Measurements from ENCODE around the gene GFM1. TPM values are rescaled to one million over a fixed set of nuclear protein-coding genes. Genes with fewer than 3 reads are reported as not detected.

Gene GFM1
- total and polyA plus RNA-seq, 9 donors, result 13.5 to 40.0 (median 29.7) TPM

DNA sequence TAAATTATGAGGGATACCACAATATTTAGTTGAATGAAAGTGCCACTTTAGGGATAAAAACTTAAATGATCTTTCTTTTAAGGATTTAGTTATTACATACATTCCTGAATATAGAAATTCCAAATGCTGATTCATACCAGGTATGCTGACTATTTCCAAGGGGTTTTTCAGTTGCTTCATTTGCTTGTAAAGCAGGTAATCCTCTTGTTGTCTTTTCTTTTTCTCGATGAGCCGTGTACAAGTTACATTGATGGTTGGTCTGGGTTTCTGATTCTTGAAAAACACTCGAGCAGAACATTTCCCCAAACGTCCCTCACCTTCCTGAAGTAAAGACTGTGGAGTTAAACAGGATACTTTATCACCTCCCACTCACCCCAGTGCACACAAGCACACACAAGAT is 66.3 kb downstream of the GFM1 start:
- Histone ChIP-seq H3K9me3 (no peaks in the 10 kb centered on the region), H3K4me3 (no peak overlapping the region), H3K4me1 (ENCODE audit: insufficient read depth) (peaks cover 3% of the 10 kb centered on the region), H3K36me3 (no peaks in the 10 kb centered on the region), H3K27ac (no peak overlapping the region), H3K27me3 (no peaks in the 10 kb centered on the region)
- no peak for DNase-seq
- 88 to 91% (median 90%) methylated on average over 4 of the region's 4 CpGs for WGBS, 3 donors
- intact Hi-C loops (cut with DNase I), result no loop called here
- TF ChIP-seq POLR2A (IDR thresholded peaks at IDR 0.05) (no peak), CTCF (IDR thresholded peaks at IDR 0.05) (no peak), EP300 (IDR thresholded peaks at IDR 0.05) (no peak)

GRCh38 chr3:158711886-158712285 is 67.6 kb downstream of the GFM1 start:
- no peak overlapping the region for H3K4me3 ChIP-seq
- H3K9me3 ChIP-seq, result no peaks in the 10 kb centered on the region
- peak overlapping the region in 1 of 2 donors; percentile 3 for H3K27ac ChIP-seq
- 6 to 11% (median 8%) methylated on average over 1 of the region's 1 CpG for WGBS, 3 donors
- no peak for TF ChIP-seq CTCF (IDR thresholded peaks at IDR 0.05)
- TF ChIP-seq POLR2A (IDR thresholded peaks at IDR 0.05), result no peak
- TF ChIP-seq EP300 (IDR thresholded peaks at IDR 0.05), result no peak
- intact Hi-C loops (cut with DNase I), result no loop called here
- H3K4me1 ChIP-seq (ENCODE audit: insufficient read depth), result peaks cover 5% of the 10 kb centered on the region
- H3K27me3 ChIP-seq, result no peaks in the 10 kb centered on the region
- DNase-seq, result no peak
- no peaks in the 10 kb centered on the region for H3K36me3 ChIP-seq

- no peaks in the 10 kb centered on the region for H3K36me3 ChIP-seq
- H3K4me3 ChIP-seq, result no peak overlapping the region
- peak overlapping the region in 1 of 2 donors; percentile 35 for H3K27ac ChIP-seq
- no peaks in the 10 kb centered on the region for H3K27me3 ChIP-seq
- WGBS, 3 donors, result 82 to 94% (median 92%) methylated on average over 1 of the region's 1 CpG
- no peak for DNase-seq
- TF ChIP-seq POLR2A (IDR thresholded peaks at IDR 0.05), result no peak
- no peak for TF ChIP-seq EP300 (IDR thresholded peaks at IDR 0.05)
- no peak for TF ChIP-seq CTCF (IDR thresholded peaks at IDR 0.05)
- intact Hi-C loops (cut with DNase I), result no loop called here
- no peaks in the 10 kb centered on the region for H3K9me3 ChIP-seq
- peaks cover 8% of the 10 kb centered on the region for H3K4me1 ChIP-seq (ENCODE audit: insufficient read depth)
These were observed 68.1 kb downstream of the GFM1 start for GRCh38 chr3:158712443-158712842.

DNA sequence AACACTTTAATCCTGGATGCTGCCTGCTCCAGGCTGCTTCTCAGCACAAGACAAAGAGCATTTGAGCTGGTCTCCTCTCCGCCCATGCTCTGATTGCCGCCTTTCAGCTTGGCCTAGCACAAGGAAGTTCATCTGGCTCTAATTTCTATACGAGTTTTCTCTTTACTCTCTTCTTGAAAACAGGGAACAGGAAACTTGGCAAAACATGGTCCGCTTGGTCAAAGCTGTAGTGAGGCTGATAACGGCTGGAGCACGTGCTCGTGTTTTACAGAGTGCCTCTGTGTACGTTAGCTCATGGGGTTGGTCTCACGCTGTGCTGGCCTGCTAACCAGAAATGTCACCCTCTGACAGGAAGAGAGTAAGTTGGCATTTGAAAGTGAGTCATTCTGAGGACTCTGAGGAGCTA is 68.8 kb downstream of the GFM1 start:
- H3K27me3 ChIP-seq, result no peaks in the 10 kb centered on the region
- no peak overlapping the region for H3K4me3 ChIP-seq
- TF ChIP-seq EP300 (IDR thresholded peaks at IDR 0.05) (no peak), CTCF (IDR thresholded peaks at IDR 0.05) (no peak), POLR2A (IDR thresholded peaks at IDR 0.05) (no peak)
- peaks cover 11% of the 10 kb centered on the region for H3K4me1 ChIP-seq (ENCODE audit: insufficient read depth)
- DNase-seq, result peak in 1 of 5 donors; percentile 43
- H3K27ac ChIP-seq, result peak overlapping the region in 1 of 2 donors; percentile 35
- intact Hi-C loops (cut with DNase I), result no loop called here
- no peaks in the 10 kb centered on the region for H3K36me3 ChIP-seq
- no peaks in the 10 kb centered on the region for H3K9me3 ChIP-seq
- WGBS, 3 donors, result 46 to 68% (median 62%) methylated on average over 9 of the region's 9 CpGs

Measured in ovary (tissue), 9 donors.